ENCODE measurements around the gene RNF130. TPM values are rescaled to one million over a fixed set of nuclear protein-coding genes. Genes with fewer than 3 reads are reported as not detected.

RNF130 gene
- total and polyA plus RNA-seq, 9 of the 15 experiments (the other 6 are each of a cell fraction or from before 2014, with no cell fraction given) = 5.8 to 39.4 (median 27.1) TPM

GRCh38 chr5:180035206-180035931 is 36.2 kb downstream of the RNF130 start (continued):
- TF ChIP-seq NKRF (IDR thresholded peaks at IDR 0.05; ENCODE audit: borderline replicate concordance) (no peak), ZNF197 (CRISPR knock-in tag; IDR thresholded peaks at IDR 0.05; ENCODE audit: low read depth) (no peak), TRIM24 (IDR thresholded peaks at IDR 0.05) (peak in 1 of 2 experiments; percentile 55; a peak in 1 of 4 replicates), ZC3H8 (IDR thresholded peaks at IDR 0.05) (no peak), ETV6 (IDR thresholded peaks at IDR 0.05; ENCODE audit: borderline replicate concordance in 1 of 2, low read depth in 2 of 2, low read length in 1 of 2) (no peak), ETV6 (CRISPR knock-in tag; IDR thresholded peaks at IDR 0.05; ENCODE audit: borderline replicate concordance) (no peak), ZNF707 (CRISPR knock-in tag; conservative IDR thresholded peaks at IDR 0.05) (peak; percentile 81), USF1 (CRISPR knock-in tag; IDR thresholded peaks at IDR 0.05) (no peak), RBM34 (IDR thresholded peaks at IDR 0.05; ENCODE audit: borderline replicate concordance, insufficient read depth, low read length) (no peak), ZBTB43 (CRISPR knock-in tag; IDR thresholded peaks at IDR 0.05) (no peak), GABPA (tag; conservative IDR thresholded peaks at IDR 0.05; ENCODE audit: low read depth) (no peak), CLOCK (CRISPR knock-in tag; IDR thresholded peaks at IDR 0.05; ENCODE audit: borderline replicate concordance) (no peak), POLR2AphosphoS2 (IDR thresholded peaks at IDR 0.05; ENCODE audit: low read length) (no peak), PRPF4 (IDR thresholded peaks at IDR 0.05; ENCODE audit: insufficient read depth, low read depth, low read length, poor library complexity, severe bottlenecking) (no peak), PURB (CRISPR knock-in tag; IDR thresholded peaks at IDR 0.05; ENCODE audit: low read depth) (no peak), THRB (CRISPR knock-in tag; conservative IDR thresholded peaks at IDR 0.05) (no peak), ZEB2 (IDR thresholded peaks at IDR 0.05) (0 out of 2 replicates have a peak, but pooled peaks have one; percentile 26), ZNF77 (CRISPR knock-in tag; IDR thresholded peaks at IDR 0.05) (no peak), CBX3 (IDR thresholded peaks at IDR 0.05; ENCODE audit: borderline replicate concordance in 1 of 2, low read length in 2 of 2) (peak in 1 of 2 experiments; percentile 96; a peak in 2 of 3 replicates), ZBED1 (IDR thresholded peaks at IDR 0.05) (no peak), CBFB (CRISPR knock-in tag; IDR thresholded peaks at IDR 0.05) (no peak)
